Astrocyte (in vitro differentiated cells and primary cell): ENCODE results near the gene ADGRE2. TPM values are rescaled to one million over a fixed set of nuclear protein-coding genes. Genes with fewer than 3 reads are reported as not detected.

Source experiments
- DNase-seq: peaks from one replicate; pipeline ENCODE4 v3.0.0-alpha.2; 2010; ENCODE audit warnings: low read depth
- FAIRE-seq: peaks from 2 replicates; lab custom pipeline; 2011; peaks lifted over from hg19 to GRCh38; lab: Jason Lieb, UNC
- H2AFZ ChIP-seq: 2 replicates; pipeline ENCODE4 v1.6.0; 2012; ENCODE audit warnings: low read depth, low read length, inconsistent platforms
- H3K27ac ChIP-seq: 2 replicates; pipeline ENCODE4 v1.5.1; 2011; ENCODE audit warnings: low read depth, low read length, inconsistent platforms
- H3K27me3 ChIP-seq: 2 replicates; pipeline ENCODE4 v1.6.0; 2011; ENCODE audit warnings: low read length, inconsistent platforms; ENCODE audit not compliant: insufficient read depth
- H3K36me3 ChIP-seq: 2 replicates; pipeline ENCODE4 v1.5.1; 2011; ENCODE audit warnings: low read length, inconsistent platforms; ENCODE audit not compliant: insufficient read depth
- H3K4me1 ChIP-seq: 2 replicates; pipeline ENCODE4 v1.5.1; 2011; ENCODE audit warnings: low read length, inconsistent platforms; ENCODE audit not compliant: insufficient read depth
- H3K4me2 ChIP-seq: 2 replicates; pipeline ENCODE4 v1.6.0; 2012; ENCODE audit warnings: low read length, inconsistent platforms
- H3K4me3 ChIP-seq: 2 replicates; pipeline ENCODE4 v1.5.1; 2011; ENCODE audit warnings: low read depth, mild to moderate bottlenecking, low read length, inconsistent platforms; ENCODE audit not compliant: insufficient read depth
- H3K79me2 ChIP-seq: 2 replicates; pipeline ENCODE4 v1.6.0; 2012; ENCODE audit warnings: mild to moderate bottlenecking, low read length, inconsistent platforms; ENCODE audit not compliant: insufficient read depth
- H3K9ac ChIP-seq: 2 replicates; pipeline ENCODE4 v1.6.0; 2012; ENCODE audit warnings: mild to moderate bottlenecking, low read length, inconsistent platforms
- H3K9me3 ChIP-seq: 2 replicates; pipeline ENCODE4 v1.5.1; 2012; ENCODE audit warnings: low read depth, mild to moderate bottlenecking, low read length, inconsistent platforms; ENCODE audit not compliant: insufficient read depth
- H4K20me1 ChIP-seq: 2 replicates; pipeline ENCODE4 v1.6.0; 2012; ENCODE audit warnings: low read length, inconsistent platforms; ENCODE audit not compliant: insufficient read depth
- H3K27ac Mint-ChIP-seq: one replicate; pipeline ENCODE4 v1.8.0; 2021; ENCODE audit warnings: mild to moderate bottlenecking, mixed read lengths; ENCODE audit not compliant: unreplicated experiment
- H3K27me3 Mint-ChIP-seq: one replicate; pipeline ENCODE4 v1.8.0; 2021; ENCODE audit warnings: low read depth, mixed read lengths; ENCODE audit not compliant: unreplicated experiment
- H3K36me3 Mint-ChIP-seq: one replicate; pipeline ENCODE4 v1.8.0; 2021; ENCODE audit warnings: low read depth, mixed read lengths; ENCODE audit not compliant: unreplicated experiment
- H3K4me1 Mint-ChIP-seq: one replicate; pipeline ENCODE4 v1.8.0; 2021; ENCODE audit warnings: low read depth, mixed read lengths; ENCODE audit not compliant: unreplicated experiment
- H3K4me3 Mint-ChIP-seq: one replicate; pipeline ENCODE4 v1.8.0; 2021; ENCODE audit warnings: mild to moderate bottlenecking, moderate library complexity, mixed read lengths; ENCODE audit not compliant: unreplicated experiment
- H3K9me3 Mint-ChIP-seq: one replicate; pipeline ENCODE4 v1.8.0; 2021; ENCODE audit warnings: mild to moderate bottlenecking, mixed read lengths; ENCODE audit not compliant: unreplicated experiment
- CTCF ChIP-seq: IDR thresholded peaks from 2 replicates; pipeline ENCODE4 v1.5.1; 2011; ENCODE audit warnings: low read depth, mild to moderate bottlenecking, inconsistent platforms, low read length, moderate library complexity; ENCODE audit not compliant: insufficient read depth
- EZH2 ChIP-seq: IDR thresholded peaks from 2 replicates; pipeline ENCODE4 v1.6.1; 2012; ENCODE audit warnings: mild to moderate bottlenecking, low read length, inconsistent platforms; ENCODE audit not compliant: insufficient read depth
- total RNA-seq: library from RNA; stranded (reverse); gene quantifications from 2 replicates; pipeline ENCODE4 v1.2.1, GENCODE V29; 2021

ADGRE2 gene
- total RNA-seq, 1 donor from 2014 or later = 0.34 TPM

GRCh38 chr19:14814982-14815652, 36.8 kb upstream of the ADGRE2 start:
- no peaks in the 10 kb centered on the region for H3K4me1 Mint-ChIP-seq
- no peaks in the 10 kb centered on the region for H3K27me3 Mint-ChIP-seq
- H4K20me1 ChIP-seq = no peaks in the 10 kb centered on the region
- H3K4me2 ChIP-seq = no peak overlapping the region
- no peak overlapping the region for H3K4me3 ChIP-seq
- H3K79me2 ChIP-seq = no peaks in the 10 kb centered on the region
- no peaks in the 10 kb centered on the region for H3K9me3 ChIP-seq
- FAIRE-seq (no peak), DNase-seq (no peak)
- TF ChIP-seq EZH2 (no peak), CTCF (no peak)
- H3K27ac ChIP-seq = no peak overlapping the region
- H3K4me1 ChIP-seq = no peaks in the 10 kb centered on the region
- H3K36me3 Mint-ChIP-seq = no peaks in the 10 kb centered on the region
- no peak overlapping the region for H3K9ac ChIP-seq
- H3K9me3 Mint-ChIP-seq = peaks cover 2% of the 10 kb centered on the region
- no peaks in the 10 kb centered on the region for H3K36me3 ChIP-seq
- H3K27ac Mint-ChIP-seq = no peak overlapping the region
- H3K4me3 Mint-ChIP-seq = no peak overlapping the region
- H3K27me3 ChIP-seq = no peaks in the 10 kb centered on the region
- H2AFZ ChIP-seq = no peak overlapping the region

- no peak for DNase-seq
- Histone ChIP-seq H3K36me3 (no peaks in the 10 kb centered on the region), H3K27me3 (no peaks in the 10 kb centered on the region), H3K9me3 (no peaks in the 10 kb centered on the region), H3K27ac (no peak overlapping the region), H3K4me2 (no peak overlapping the region), H3K4me1 (no peaks in the 10 kb centered on the region), H3K4me3 (no peak overlapping the region), H3K79me2 (no peaks in the 10 kb centered on the region), H3K9ac (no peak overlapping the region), H2AFZ (no peak overlapping the region), H4K20me1 (no peaks in the 10 kb centered on the region)
- TF ChIP-seq CTCF = no peak
- no peak for TF ChIP-seq EZH2
- no peaks in the 10 kb centered on the region for H3K4me1 Mint-ChIP-seq
- H3K9me3 Mint-ChIP-seq = peaks cover 2% of the 10 kb centered on the region
- FAIRE-seq = no peak
- H3K27me3 Mint-ChIP-seq = peaks cover 4% of the 10 kb centered on the region
- no peak overlapping the region for H3K4me3 Mint-ChIP-seq
- no peaks in the 10 kb centered on the region for H3K36me3 Mint-ChIP-seq
- H3K27ac Mint-ChIP-seq = no peak overlapping the region
Measured at GRCh38 chr19:14809272-14810057, 31.1 kb upstream of the ADGRE2 start.
